Mammary epithelial cell (primary cell): Measurements from ENCODE around the gene S100A10.

Experiments used
- EZH2 ChIP-seq: IDR thresholded peaks from 2 replicates; pipeline ENCODE4 v1.6.1; 2012; ENCODE audit warnings: low read length, inconsistent platforms, borderline replicate concordance
- TF ChIP-seq, protein P1 (sequence below), 2 donors: IDR thresholded peaks in 1 of 2; conservative IDR thresholded peaks in 1 of 2; 2 replicates each; pipeline ENCODE4 v1.5.1; 2011 to 2012; ENCODE audit warnings: inconsistent platforms in 2 of 2, low read length in 2 of 2, mild to moderate bottlenecking in 2 of 2, control low read depth in 1 of 2, low read depth in 1 of 2; ENCODE audit not compliant: insufficient read depth in 1 of 2; ENCODE audit errors: extremely low read depth in 1 of 2

- TF ChIP-seq, protein P1, sequence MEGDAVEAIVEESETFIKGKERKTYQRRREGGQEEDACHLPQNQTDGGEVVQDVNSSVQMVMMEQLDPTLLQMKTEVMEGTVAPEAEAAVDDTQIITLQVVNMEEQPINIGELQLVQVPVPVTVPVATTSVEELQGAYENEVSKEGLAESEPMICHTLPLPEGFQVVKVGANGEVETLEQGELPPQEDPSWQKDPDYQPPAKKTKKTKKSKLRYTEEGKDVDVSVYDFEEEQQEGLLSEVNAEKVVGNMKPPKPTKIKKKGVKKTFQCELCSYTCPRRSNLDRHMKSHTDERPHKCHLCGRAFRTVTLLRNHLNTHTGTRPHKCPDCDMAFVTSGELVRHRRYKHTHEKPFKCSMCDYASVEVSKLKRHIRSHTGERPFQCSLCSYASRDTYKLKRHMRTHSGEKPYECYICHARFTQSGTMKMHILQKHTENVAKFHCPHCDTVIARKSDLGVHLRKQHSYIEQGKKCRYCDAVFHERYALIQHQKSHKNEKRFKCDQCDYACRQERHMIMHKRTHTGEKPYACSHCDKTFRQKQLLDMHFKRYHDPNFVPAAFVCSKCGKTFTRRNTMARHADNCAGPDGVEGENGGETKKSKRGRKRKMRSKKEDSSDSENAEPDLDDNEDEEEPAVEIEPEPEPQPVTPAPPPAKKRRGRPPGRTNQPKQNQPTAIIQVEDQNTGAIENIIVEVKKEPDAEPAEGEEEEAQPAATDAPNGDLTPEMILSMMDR (conservative IDR thresholded peaks at IDR 0.05 in 1 of 2, IDR thresholded peaks at IDR 0.05 in 1 of 2; ENCODE audit: extremely low read depth in 1 of 2, insufficient read depth in 1 of 2, low read depth in 1 of 2, low read length in 2 of 2) = no peak
- TF ChIP-seq EZH2 = no peak
Measured at GRCh38 chr1:152039461-152039860, 45.8 kb upstream of the S100A10 start.
